Measurements from ENCODE around the gene MAMDC2.

- no peak for TF ChIP-seq YY1 (IDR thresholded peaks at IDR 0.05; ENCODE audit: insufficient read depth, insufficient read length)
- TF ChIP-seq ZNF274 (IDR thresholded peaks at IDR 0.05; ENCODE audit: low read depth, low read length), result no peak
Observed at GRCh38 chr9:70045452-70045851, 1.8 kb downstream of the MAMDC2 start.
